A549 (cell line): ENCODE results near the gene HES1. TPM values are rescaled to one million over a fixed set of nuclear protein-coding genes. Genes with fewer than 3 reads are reported as not detected.

Experiments
- ATAC-seq, 2 experiments: fragments of 200-7000 bp in 1 of 2; fragments of >200 bp in 1 of 2; cut with Nextera tagmentation in 1 of 2; cut with Tn5 transposase in 1 of 2; 3 replicates each; pipeline versions ENCODE4 v1.8.0 to v1.9.1; 2018 to 2020; ENCODE audit warnings: mild to moderate bottlenecking in 1 of 2, moderate library complexity in 1 of 2
- CTCF ChIA-PET: fragments of 300-600 bp; sonication (Branson Sonifier 250); formaldehyde crosslinking; extraction: SDS; loops from one replicate; lab custom pipeline; 2021; ENCODE audit warnings: antibody characterized with exemption, inconsistent platforms; lab: Yijun Ruan, JAX
- POLR2A ChIA-PET: fragments of 350-600 bp; formaldehyde crosslinking; extraction: SDS; loops from one replicate; lab custom pipeline; 2021; ENCODE audit warnings: antibody characterized with exemption, inconsistent platforms; lab: Yijun Ruan, JAX
- DNase-seq, 2 experiments: peaks; one replicate each; pipeline versions ENCODE4 v3.0.0 to v3.0.0-alpha.2; 2011 to 2016; ENCODE audit warnings: low read depth in 1 of 2, low spot score in 1 of 2
- FAIRE-seq: peaks from 2 replicates; lab custom pipeline; 2011; peaks lifted over from hg19 to GRCh38; lab: Jason Lieb, UNC
- H3K27ac ChIP-seq, 2 experiments: fragments of >200 bp; sonication (Bioruptor Twin); formaldehyde crosslinking; 3 replicates each; pipeline ENCODE4 v1.5.1; 2016 to 2017
- H3K4me1 ChIP-seq: fragments of >200 bp; sonication (Bioruptor Twin); formaldehyde crosslinking; 3 replicates; pipeline ENCODE4 v1.6.1; 2016
- H3K4me2 ChIP-seq: fragments of >200 bp; sonication (Bioruptor Twin); formaldehyde crosslinking; 3 replicates; pipeline ENCODE4 v1.6.1; 2016
- H3K4me3 ChIP-seq: fragments of >200 bp; sonication (Bioruptor Twin); formaldehyde crosslinking; 3 replicates; pipeline ENCODE4 v1.5.1; 2016
- H3K9me3 ChIP-seq: fragments of >200 bp; sonication (Bioruptor Twin); formaldehyde crosslinking; 3 replicates; pipeline ENCODE4 v1.6.1; 2016
- BCL3 ChIP-seq: fragments of >200 bp; sonication (Bioruptor Twin); formaldehyde crosslinking; IDR thresholded peaks from 3 replicates; pipeline ENCODE4 v1.6.1; 2016
- BHLHE40 ChIP-seq: IDR thresholded peaks from 2 replicates; pipeline ENCODE4 v1.6.1; 2012; ENCODE audit warnings: low read depth, low read length, inconsistent platforms
- CBX2 ChIP-seq: fragments of 200-600 bp; sonication (generic); IDR thresholded peaks from 2 replicates; pipeline ENCODE4 v1.6.1; 2016; ENCODE audit warnings: low read depth, mild to moderate bottlenecking, borderline replicate concordance
- CTCF ChIP-seq: fragments of >200 bp; sonication (Bioruptor Twin); formaldehyde crosslinking; IDR thresholded peaks from 3 replicates; pipeline ENCODE4 v1.5.1; 2016
- FOXS1 ChIP-seq: fragments of 250-450 bp; sonication (Bioruptor Pico); IDR thresholded peaks from 2 replicates; pipeline ENCODE4 v1.5.0; 2020; ENCODE audit warnings: mild to moderate bottlenecking, moderate library complexity
- HMGXB4 ChIP-seq: fragments of 250-450 bp; sonication (Bioruptor Pico); IDR thresholded peaks from 2 replicates; pipeline ENCODE4 v1.5.0; 2021; ENCODE audit warnings: mild to moderate bottlenecking, moderate library complexity, borderline replicate concordance
- HOXA7 ChIP-seq: fragments of 250-450 bp; sonication (Bioruptor Pico); IDR thresholded peaks from 2 replicates; pipeline ENCODE4 v1.5.0; 2020; ENCODE audit warnings: mild to moderate bottlenecking, moderate library complexity
- HOXB5 ChIP-seq: fragments of 250-450 bp; sonication (Bioruptor Pico); IDR thresholded peaks from 2 replicates; pipeline ENCODE4 v1.5.0; 2020; ENCODE audit warnings: mild to moderate bottlenecking, moderate library complexity
- JUNB ChIP-seq: fragments of >200 bp; sonication (Bioruptor Twin); formaldehyde crosslinking; IDR thresholded peaks from 2 replicates; pipeline ENCODE4 v1.6.1; 2016
- KDM1A ChIP-seq: fragments of 200-600 bp; sonication (generic); IDR thresholded peaks from 2 replicates; pipeline ENCODE4 v1.6.1; 2016; ENCODE audit warnings: low read depth, mild to moderate bottlenecking
- KDM5A ChIP-seq: fragments of 200-600 bp; sonication (generic); IDR thresholded peaks from 2 replicates; pipeline ENCODE4 v1.6.1; 2016; ENCODE audit warnings: antibody characterized with exemption, mild to moderate bottlenecking
- MAFK ChIP-seq: fragments of 450-650 bp; IDR thresholded peaks from 2 replicates; pipeline ENCODE4 v1.6.1; 2014; ENCODE audit not compliant: partially characterized antibody
- PBX3 ChIP-seq: IDR thresholded peaks from 2 replicates; pipeline ENCODE4 v1.6.1; 2012
- PHF8 ChIP-seq: fragments of 200-600 bp; sonication (generic); IDR thresholded peaks from 2 replicates; pipeline ENCODE4 v1.6.1; 2016; ENCODE audit warnings: low read depth, mild to moderate bottlenecking, antibody characterized with exemption, moderate library complexity, borderline replicate concordance
- RAD21 ChIP-seq, 2 experiments: fragments of >200 bp in 1 of 2; sonication (Bioruptor Twin) in 1 of 2; formaldehyde crosslinking in 1 of 2; IDR thresholded peaks in 1 of 2; conservative IDR thresholded peaks in 1 of 2; 2 replicates in 1 of 2; 3 replicates in 1 of 2; pipeline ENCODE4 v1.6.1; 2012 to 2018; ENCODE audit warnings: inconsistent platforms in 1 of 2
- RARB ChIP-seq: fragments of 250-450 bp; sonication (Bioruptor Pico); IDR thresholded peaks from 2 replicates; pipeline ENCODE4 v1.8.0; 2021; ENCODE audit warnings: mild to moderate bottlenecking, moderate library complexity
- REST ChIP-seq: fragments of 200-600 bp; sonication (generic); IDR thresholded peaks from 2 replicates; pipeline ENCODE4 v1.6.1; 2016; ENCODE audit warnings: antibody characterized with exemption, mild to moderate bottlenecking, moderate library complexity
- WGBS: methylation state at CpG from one replicate; pipeline ENCODE4 v1.1.6; 2017; ENCODE audit errors: missing lambda C conversion rate; 5-methylcytosine and 5-hydroxymethylcytosine counted together
- polyA plus RNA-seq, 4 experiments: library from polyadenylated mRNA; depleted of rRNA in 3 of 4; stranded (reverse); fragments of >200 nt; fragmentation: RNase III in 1 of 4; extraction: RNeasy Plus Mini Kit Qiagen cat#74134 plus additional on column Dnase treatment in 1 of 4; gene quantifications; 2 replicates in 3 of 4; 3 replicates in 1 of 4; pipeline ENCODE4 v1.2.3, GENCODE V29; 2011 to 2017
- TF ChIP-seq, protein P1 (sequence below): fragments of 150-350 bp; IDR thresholded peaks from 2 replicates; pipeline ENCODE4 v1.6.1; 2014; ENCODE audit warnings: low read depth, mild to moderate bottlenecking, low read length
- TF ChIP-seq, protein P2 (sequence below): fragments of 250-450 bp; sonication (Bioruptor Pico); IDR thresholded peaks from 2 replicates; pipeline ENCODE4 v1.5.0; 2020; ENCODE audit warnings: low read depth, mild to moderate bottlenecking, moderate library complexity

HES1 gene
- polyA plus RNA-seq, 2 of the 4 experiments (the other 2 are of a cell fraction) = 8.3 to 66.6 TPM

DNA sequence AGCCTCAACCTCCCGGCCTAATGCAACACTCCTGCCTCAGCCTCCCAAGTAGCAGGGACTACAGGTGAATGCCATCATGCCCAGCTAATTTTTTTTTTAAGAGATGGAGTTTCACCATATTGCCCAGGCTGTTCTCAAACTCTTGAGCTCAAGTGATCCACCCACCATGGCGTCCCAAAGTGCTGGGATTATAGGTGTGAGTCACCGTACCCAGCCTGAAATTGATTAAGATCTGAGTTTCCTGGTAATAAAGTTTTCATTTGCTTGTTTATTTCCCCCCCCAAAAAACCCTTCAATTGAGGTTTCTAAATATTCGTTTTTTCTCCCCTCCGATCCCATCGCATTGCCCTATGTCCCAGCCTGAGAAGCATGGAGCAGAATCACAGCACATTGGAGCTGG lies 39.0 kb downstream of the HES1 start:
- WGBS = 82% methylated on average over 6 of the region's 6 CpGs
- CTCF ChIA-PET = no interaction called here
- Histone ChIP-seq H3K4me1 (no peaks in the 10 kb centered on the region), H3K4me2 (no peak overlapping the region), H3K9me3 (no peaks in the 10 kb centered on the region), H3K27ac (no peak overlapping the region), H3K4me3 (no peak overlapping the region)
- ATAC-seq (no peak), DNase-seq (no peak), FAIRE-seq (no peak)
- POLR2A ChIA-PET = no interaction called here
- TF ChIP-seq, protein P1, sequence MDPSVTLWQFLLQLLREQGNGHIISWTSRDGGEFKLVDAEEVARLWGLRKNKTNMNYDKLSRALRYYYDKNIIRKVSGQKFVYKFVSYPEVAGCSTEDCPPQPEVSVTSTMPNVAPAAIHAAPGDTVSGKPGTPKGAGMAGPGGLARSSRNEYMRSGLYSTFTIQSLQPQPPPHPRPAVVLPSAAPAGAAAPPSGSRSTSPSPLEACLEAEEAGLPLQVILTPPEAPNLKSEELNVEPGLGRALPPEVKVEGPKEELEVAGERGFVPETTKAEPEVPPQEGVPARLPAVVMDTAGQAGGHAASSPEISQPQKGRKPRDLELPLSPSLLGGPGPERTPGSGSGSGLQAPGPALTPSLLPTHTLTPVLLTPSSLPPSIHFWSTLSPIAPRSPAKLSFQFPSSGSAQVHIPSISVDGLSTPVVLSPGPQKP = no peak
- TF ChIP-seq RAD21 (conservative IDR thresholded peaks at IDR 0.05 in 1 of 2, IDR thresholded peaks at IDR 0.05 in 1 of 2) (no peak), BHLHE40 (no peak), PBX3 (no peak), HOXB5 (CRISPR knock-in tag) (no peak), HOXA7 (no peak), KDM1A (no peak), REST (no peak), RARB (CRISPR knock-in tag) (no peak), CBX2 (no peak)

- DNase-seq = no peak
- POLR2A ChIA-PET = no interaction called here
- no peak overlapping the region for H3K4me3 ChIP-seq
- no peak overlapping the region for H3K4me2 ChIP-seq
- H3K4me1 ChIP-seq = no peaks in the 10 kb centered on the region
- 80% methylated on average over 18 of the region's 18 CpGs for WGBS
- H3K27ac ChIP-seq = no peak overlapping the region
- ATAC-seq = no peak
- no peaks in the 10 kb centered on the region for H3K9me3 ChIP-seq
- FAIRE-seq = no peak
- CTCF ChIA-PET = interaction anchor here (1.2 kb wide), 1 partner anchor 9 kb away, joined by 4 read pairs; no protein-coding TSS in a partner anchor
- TF ChIP-seq HMGXB4 (CRISPR knock-in tag) (no peak), REST (no peak), FOXS1 (CRISPR knock-in tag) (no peak), KDM5A (no peak), BCL3 (no peak), CTCF (no peak), MAFK (no peak), JUNB (no peak), PHF8 (no peak)
- TF ChIP-seq, protein P2, sequence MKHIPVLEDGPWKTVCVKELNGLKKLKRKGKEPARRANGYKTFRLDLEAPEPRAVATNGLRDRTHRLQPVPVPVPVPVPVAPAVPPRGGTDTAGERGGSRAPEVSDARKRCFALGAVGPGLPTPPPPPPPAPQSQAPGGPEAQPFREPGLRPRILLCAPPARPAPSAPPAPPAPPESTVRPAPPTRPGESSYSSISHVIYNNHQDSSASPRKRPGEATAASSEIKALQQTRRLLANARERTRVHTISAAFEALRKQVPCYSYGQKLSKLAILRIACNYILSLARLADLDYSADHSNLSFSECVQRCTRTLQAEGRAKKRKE = no peak
Measured at GRCh38 chr3:194176274-194176991, 40.5 kb downstream of the HES1 start.
